Pancreas (tissue), 10 donors: Measurements from ENCODE around the gene HSP90AB1. TPM values are rescaled to one million over a fixed set of nuclear protein-coding genes. Genes with fewer than 3 reads are reported as not detected.

Experiments
- ATAC-seq, 4 donors: fragments of 200-7000 bp; cut with Tn5 transposase; one replicate each; pipeline versions ENCODE4 v1.8.0 to v1.9.1; 2020; ENCODE audit warnings: mild to moderate bottlenecking in 4 of 4, moderate library complexity in 4 of 4
- DNase-seq, 6 donors: peaks; one replicate each; pipeline ENCODE4 v3.0.0-alpha.2; 2020
- FAIRE-seq: peaks from 2 replicates; lab custom pipeline; 2012; peaks lifted over from hg19 to GRCh38; lab: Jason Lieb, UNC
- H3K27ac ChIP-seq, 4 donors: fragments of 200-600 bp; sonication (generic); 1 replicate in 3 of 4; 2 replicates in 1 of 4; pipeline versions ENCODE4 v1.5.0 to v1.8.0; 2020
- H3K27me3 ChIP-seq, 4 donors: fragments of 200-600 bp; one replicate each; pipeline ENCODE4 v1.8.0; 2021
- H3K36me3 ChIP-seq, 3 donors: fragments of 200-600 bp; sonication (generic) in 1 of 3; one replicate each; pipeline versions ENCODE4 v1.5.0 to v1.8.0; 2020 to 2021
- H3K4me1 ChIP-seq, 3 donors: fragments of 200-600 bp; one replicate each; pipeline ENCODE4 v1.8.0; 2021
- H3K4me3 ChIP-seq, 4 donors: fragments of 200-600 bp; sonication (generic) in 2 of 4; one replicate each; pipeline versions ENCODE4 v1.5.0 to v1.8.0; 2020 to 2021
- H3K9me3 ChIP-seq, 4 donors: fragments of 200-600 bp; one replicate each; pipeline ENCODE4 v1.8.0; 2021
- WGBS, 2 donors: extraction: QIAGEN DNeasy Blood & Tissue Kit; methylation state at CpG; one replicate each; pipeline ENCODE4 v1.1.7; 2013; 5-methylcytosine and 5-hydroxymethylcytosine counted together
- intact Hi-C, 3 donors: fragments of 100-400 bp; cut with DNase I; formaldehyde crosslinking; loops; one replicate each; pipeline versions ENCODE4 v1.11.1 to v1.14.2; 2022
- polyA plus RNA-seq, 2 donors: library from polyadenylated mRNA; stranded (reverse); fragments of 200-250 nt; gene quantifications; one replicate each; pipeline ENCODE4 v1.2.3, GENCODE V29; 2013
- total RNA-seq, 6 donors: library from RNA; stranded (reverse); fragmentation: NEBNext Ultra II Directional in 4 of 6; extraction: Animal tissue kit (Norgen Biotek cat#: 25700) in 4 of 6; gene quantifications; one replicate each; pipeline versions ENCODE4 v1.2.1 to v1.2.4, GENCODE V29; 2021 to 2023
- TF ChIP-seq, protein P1 (sequence below), 4 donors: fragments of 200-600 bp; sonication (generic) in 3 of 4; IDR thresholded peaks; one replicate each; pipeline versions ENCODE4 v1.5.0 to v1.8.0; 2021; ENCODE audit warnings: antibody characterized with exemption in 4 of 4
- donor health status: healthy with polysubstance abuse.
- donor health status: DM: no; HTN: no; CAD: no; lungs with moderate emphysema.
- donor health status: DM: no; HTN: no; CAD: no.
- donor health status: control.
- donor health status: control.
- donor health status: Bipolar disorder and iron deficiency.
- donor health status: DM: yes; HTN: yes; CAD: no.
- donor health status: DM: no; HTN: no; CAD: no.
- donor health status: DM: no; HTN: no; CAD: no.
- donor health status: DM: yes; HTN: yes; CAD: no.

HSP90AB1 gene
- total and polyA plus RNA-seq, 8 donors = 145 to 577 (median 434) TPM

- intact Hi-C loops = no loop called here
- Histone ChIP-seq H3K27ac (no peak overlapping the region), H3K4me1 (peaks cover 0 to 8% (median 4%) of the 10 kb centered on the region in 3 donors), H3K27me3 (peaks cover 0 to 7% (median 0%) of the 10 kb centered on the region in 4 donors), H3K4me3 (peak overlapping the region in 1 of 4 donors; percentile 47), H3K9me3 (no peaks in the 10 kb centered on the region), H3K36me3 (peaks cover 0 to 11% (median 0%) of the 10 kb centered on the region in 3 donors)
- 27 to 30% methylated on average over 20 of the region's 20 CpGs for WGBS, 2 donors
- ATAC-seq = peak; percentile 21 to 79 (median 42)
- no peak for FAIRE-seq
- TF ChIP-seq, protein P1, sequence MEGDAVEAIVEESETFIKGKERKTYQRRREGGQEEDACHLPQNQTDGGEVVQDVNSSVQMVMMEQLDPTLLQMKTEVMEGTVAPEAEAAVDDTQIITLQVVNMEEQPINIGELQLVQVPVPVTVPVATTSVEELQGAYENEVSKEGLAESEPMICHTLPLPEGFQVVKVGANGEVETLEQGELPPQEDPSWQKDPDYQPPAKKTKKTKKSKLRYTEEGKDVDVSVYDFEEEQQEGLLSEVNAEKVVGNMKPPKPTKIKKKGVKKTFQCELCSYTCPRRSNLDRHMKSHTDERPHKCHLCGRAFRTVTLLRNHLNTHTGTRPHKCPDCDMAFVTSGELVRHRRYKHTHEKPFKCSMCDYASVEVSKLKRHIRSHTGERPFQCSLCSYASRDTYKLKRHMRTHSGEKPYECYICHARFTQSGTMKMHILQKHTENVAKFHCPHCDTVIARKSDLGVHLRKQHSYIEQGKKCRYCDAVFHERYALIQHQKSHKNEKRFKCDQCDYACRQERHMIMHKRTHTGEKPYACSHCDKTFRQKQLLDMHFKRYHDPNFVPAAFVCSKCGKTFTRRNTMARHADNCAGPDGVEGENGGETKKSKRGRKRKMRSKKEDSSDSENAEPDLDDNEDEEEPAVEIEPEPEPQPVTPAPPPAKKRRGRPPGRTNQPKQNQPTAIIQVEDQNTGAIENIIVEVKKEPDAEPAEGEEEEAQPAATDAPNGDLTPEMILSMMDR (IDR thresholded peaks at IDR 0.05) = no peak
- DNase-seq = peak in 1 of 6 donors; percentile 47
These were observed 51.3 kb downstream of the HSP90AB1 start for GRCh38 chr6:44298055-44298803.

DNA sequence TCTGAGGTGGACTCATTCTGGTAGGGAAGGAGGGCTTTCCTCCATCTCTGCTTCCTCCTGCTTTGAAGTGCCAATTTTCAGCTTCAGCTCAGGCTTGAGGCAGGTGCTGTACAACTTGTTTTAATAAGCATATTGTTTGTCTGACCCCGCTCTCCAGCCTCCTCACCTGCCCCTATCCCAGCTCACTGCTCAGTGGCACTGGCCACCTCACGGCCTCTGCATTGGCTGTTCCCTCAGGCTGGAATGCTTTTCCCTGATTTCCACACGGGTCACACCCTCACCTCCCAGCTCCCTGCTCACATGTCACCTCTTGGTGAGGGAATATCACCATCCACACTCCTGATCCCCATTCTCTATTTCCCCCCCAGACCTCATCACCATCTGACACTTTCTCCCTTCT lies 52.0 kb downstream of the HSP90AB1 start:
- H3K9me3 ChIP-seq = no peaks in the 10 kb centered on the region
- no peak overlapping the region for H3K27ac ChIP-seq
- intact Hi-C loops = no loop called here
- H3K4me3 ChIP-seq = no peak overlapping the region
- ATAC-seq (no peak), DNase-seq (peak in 1 of 6 donors; percentile 15), FAIRE-seq (no peak)
- TF ChIP-seq, protein P1 (IDR thresholded peaks at IDR 0.05) = no peak
- peaks cover 0 to 8% (median 4%) of the 10 kb centered on the region in 3 donors for H3K4me1 ChIP-seq
- 71 to 80% methylated on average over 3 of the region's 3 CpGs for WGBS, 2 donors
- peaks cover 0 to 7% (median 0%) of the 10 kb centered on the region in 4 donors for H3K27me3 ChIP-seq
- peaks cover 0 to 12% (median 0%) of the 10 kb centered on the region in 3 donors for H3K36me3 ChIP-seq

- WGBS, 2 donors = 83 to 88% methylated on average over 7 of the region's 7 CpGs
- Histone ChIP-seq H3K36me3 (peaks cover 0 to 16% (median 0%) of the 10 kb centered on the region in 3 donors), H3K4me3 (no peak overlapping the region), H3K27ac (no peak overlapping the region), H3K4me1 (peaks cover 0 to 8% (median 4%) of the 10 kb centered on the region in 3 donors), H3K27me3 (peaks cover 0 to 1% (median 0%) of the 10 kb centered on the region in 4 donors), H3K9me3 (no peaks in the 10 kb centered on the region)
- ATAC-seq = no peak
- TF ChIP-seq, protein P1 (IDR thresholded peaks at IDR 0.05) = no peak
- intact Hi-C loops = no loop called here
- no peak for FAIRE-seq
- DNase-seq = peak in 1 of 6 donors; percentile 45
These were observed 53.5 kb downstream of the HSP90AB1 start for GRCh38 chr6:44300292-44300823.

- no peak overlapping the region for H3K27ac ChIP-seq
- no peaks in the 10 kb centered on the region for H3K9me3 ChIP-seq
- H3K36me3 ChIP-seq = peaks cover 0 to 16% (median 0%) of the 10 kb centered on the region in 3 donors
- 92 to 93% methylated on average over 8 of the region's 8 CpGs for WGBS, 2 donors
- H3K4me1 ChIP-seq = peaks cover 0 to 8% (median 4%) of the 10 kb centered on the region in 3 donors
- no peak overlapping the region for H3K4me3 ChIP-seq
- peak in 1 of 6 donors; percentile 66 for DNase-seq
- intact Hi-C loops = no loop called here
- no peak for FAIRE-seq
- H3K27me3 ChIP-seq = no peaks in the 10 kb centered on the region
- ATAC-seq = no peak
- TF ChIP-seq, protein P1 (IDR thresholded peaks at IDR 0.05) = no peak
These were observed 54.2 kb downstream of the HSP90AB1 start for GRCh38 chr6:44301106-44301505.
